Body of pancreas (tissue), 4 donors: ENCODE data around the gene ENTHD1. TPM values are rescaled to one million over a fixed set of nuclear protein-coding genes. Genes with fewer than 3 reads are reported as not detected.

Experiments
- ATAC-seq: fragments of 150-250 bp; one replicate; pipeline ENCODE4 v1.9.1; 2016
- DNase-seq, 4 donors: peaks; one replicate each; pipeline ENCODE4 v3.0.0-alpha.2; 2019
- H3K27ac ChIP-seq, 4 donors: fragments of 200-600 bp; sonication (generic); 1 replicate in 3 of 4; 2 replicates in 1 of 4; pipeline versions ENCODE4 v1.5.1 to v1.6.1; 2016 to 2019; ENCODE audit warnings: mild to moderate bottlenecking in 1 of 4, mixed read lengths in 1 of 4, moderate library complexity in 1 of 4
- H3K27me3 ChIP-seq, 2 donors: fragments of 200-600 bp; sonication (generic); one replicate each; pipeline ENCODE4 v1.6.0; 2016; ENCODE audit warnings: mild to moderate bottlenecking in 1 of 2
- H3K36me3 ChIP-seq, 2 donors: fragments of 200-600 bp; sonication (generic); replicated peaks in 1 of 2; 2 replicates each; pipeline ENCODE4 v1.5.1; 2016; ENCODE audit warnings: low read depth in 2 of 2; ENCODE audit not compliant: insufficient read depth in 1 of 2
- H3K4me1 ChIP-seq: fragments of 200-600 bp; sonication (generic); one replicate; pipeline ENCODE4 v1.6.0; 2016
- H3K4me3 ChIP-seq, 2 donors: fragments of 200-600 bp; sonication (generic); 1 replicate in 1 of 2; 2 replicates in 1 of 2; pipeline ENCODE4 v1.5.1; 2016 to 2019
- H3K9me3 ChIP-seq, 3 donors: fragments of 200-600 bp; sonication (generic); 1 replicate in 2 of 3; 2 replicates in 1 of 3; pipeline ENCODE4 v1.5.1; 2016
- CTCF ChIP-seq, 7 experiments: fragments of 450-650 bp in 4 of 7; fragments of 200-600 bp in 3 of 7; sonication (generic) in 3 of 7; IDR thresholded peaks; one replicate each; pipeline ENCODE4 v1.5.1; 2016 to 2019; ENCODE audit warnings: antibody characterized with exemption in 7 of 7
- POLR2A ChIP-seq, 3 donors: fragments of 450-650 bp; IDR thresholded peaks; one replicate each; pipeline ENCODE4 v1.6.1; 2016; ENCODE audit warnings: antibody characterized with exemption in 3 of 3, mild to moderate bottlenecking in 2 of 3
- WGBS, 2 donors: methylation state at CpG; one replicate each; pipeline ENCODE4 v1.1.5; 2017; 5-methylcytosine and 5-hydroxymethylcytosine counted together
- intact Hi-C: fragments of 100-400 bp; cut with DNase I; formaldehyde crosslinking; loops from one replicate; pipeline ENCODE4 v1.15.1; 2023
- total RNA-seq, 2 donors: library from RNA; depleted of rRNA; stranded (reverse); fragments of >200 nt; gene quantifications; one replicate each; pipeline ENCODE4 v1.1.0, GENCODE V29; 2016

ENTHD1 gene
- total RNA-seq, 2 donors from 2014 or later: not detected

- Histone ChIP-seq H3K27me3 (no peaks in the 10 kb centered on the region), H3K4me1 (no peaks in the 10 kb centered on the region), H3K27ac (no peak overlapping the region), H3K36me3 (no peaks in the 10 kb centered on the region), H3K9me3 (no peaks in the 10 kb centered on the region), H3K4me3 (no peak overlapping the region)
- TF ChIP-seq CTCF (IDR thresholded peaks at IDR 0.05) (no peak), POLR2A (IDR thresholded peaks at IDR 0.05) (no peak)
- DNase-seq (no peak), ATAC-seq (no peak)
- WGBS, 2 donors: 60 to 64% methylated on average over 1 to 2 of the region's 2 CpGs
- intact Hi-C loops: no loop called here
Observed at GRCh38 chr22:39733191-39733590, 160.4 kb downstream of the ENTHD1 start.

GRCh38 chr22:39732625-39733024 is 160.9 kb downstream of the ENTHD1 start:
- H3K27me3 ChIP-seq: no peaks in the 10 kb centered on the region
- DNase-seq (no peak), ATAC-seq (no peak)
- intact Hi-C loops: no loop called here
- 64 to 70% methylated on average over 8 of the region's 8 CpGs for WGBS, 2 donors
- H3K36me3 ChIP-seq: no peaks in the 10 kb centered on the region
- no peak overlapping the region for H3K4me3 ChIP-seq
- H3K27ac ChIP-seq: no peak overlapping the region
- no peaks in the 10 kb centered on the region for H3K4me1 ChIP-seq
- no peaks in the 10 kb centered on the region for H3K9me3 ChIP-seq
- no peak for TF ChIP-seq POLR2A (IDR thresholded peaks at IDR 0.05)
- no peak for TF ChIP-seq CTCF (IDR thresholded peaks at IDR 0.05)

- H3K4me3 ChIP-seq: no peak overlapping the region
- TF ChIP-seq POLR2A (IDR thresholded peaks at IDR 0.05) (no peak), CTCF (IDR thresholded peaks at IDR 0.05) (no peak)
- no peaks in the 10 kb centered on the region for H3K27me3 ChIP-seq
- H3K9me3 ChIP-seq: no peaks in the 10 kb centered on the region
- WGBS, 2 donors: 36 to 44% methylated on average over 10 to 12 of the region's 12 CpGs
- H3K27ac ChIP-seq: no peak overlapping the region
- no peaks in the 10 kb centered on the region for H3K4me1 ChIP-seq
- no peaks in the 10 kb centered on the region for H3K36me3 ChIP-seq
- ATAC-seq (no peak), DNase-seq (no peak)
- intact Hi-C loops: no loop called here
Observed at GRCh38 chr22:39731881-39732555, 161.5 kb downstream of the ENTHD1 start.

GRCh38 chr22:39731481-39731880 is 162.1 kb downstream of the ENTHD1 start:
- Histone ChIP-seq H3K4me3 (no peak overlapping the region), H3K4me1 (no peaks in the 10 kb centered on the region), H3K9me3 (no peaks in the 10 kb centered on the region), H3K36me3 (no peaks in the 10 kb centered on the region), H3K27ac (no peak overlapping the region), H3K27me3 (no peaks in the 10 kb centered on the region)
- 64 to 72% methylated on average over 4 to 5 of the region's 5 CpGs for WGBS, 2 donors
- ATAC-seq: no peak
- TF ChIP-seq POLR2A (IDR thresholded peaks at IDR 0.05) (no peak), CTCF (IDR thresholded peaks at IDR 0.05) (no peak)
- intact Hi-C loops: no loop called here
- DNase-seq: no peak
